Activated CD8-positive, alpha-beta T cell treated with anti-CD3 and anti-CD28 coated beads, Interleukin-2, amount 10 ng/mL, durations not matched to agents 7 days and 5 days (primary cell): ENCODE results near the gene GRIP1. TPM values are rescaled to one million over a fixed set of nuclear protein-coding genes. Genes with fewer than 3 reads are reported as not detected.

Experiments
- ATAC-seq: fragments of 150-1000 bp; cut with Tn5 transposase; one replicate; pipeline ENCODE4 v1.10.0; 2021; ENCODE audit warnings: moderate library complexity
- CTCF ChIA-PET: fragments of 350-600 bp; sonication (Branson Sonifier 250); formaldehyde crosslinking; loops from one replicate; lab custom pipeline; 2021; ENCODE audit warnings: antibody characterized with exemption; lab: Charles Lee
- POLR2A ChIA-PET: fragments of 350-600 bp; sonication (Branson Sonifier 250); formaldehyde crosslinking; loops from one replicate; lab custom pipeline; 2021; ENCODE audit warnings: antibody characterized with exemption; lab: Charles Lee
- DNase-seq: peaks from one replicate; pipeline ENCODE4 v3.0.0-alpha.2; 2020
- H3K27ac Mint-ChIP-seq: one replicate; pipeline ENCODE4 v1.8.0; 2021; ENCODE audit warnings: mild to moderate bottlenecking, mixed read lengths
- H3K27me3 Mint-ChIP-seq: one replicate; pipeline ENCODE4 v1.8.0; 2021; ENCODE audit warnings: low read depth, mixed read lengths
- H3K36me3 Mint-ChIP-seq: one replicate; pipeline ENCODE4 v1.8.0; 2021; ENCODE audit warnings: low read depth, mixed read lengths
- H3K4me1 Mint-ChIP-seq: one replicate; pipeline ENCODE4 v1.8.0; 2021; ENCODE audit warnings: low read depth, mixed read lengths
- H3K4me3 Mint-ChIP-seq: one replicate; pipeline ENCODE4 v1.8.0; 2021; ENCODE audit warnings: mild to moderate bottlenecking, mixed read lengths
- H3K9me3 Mint-ChIP-seq: one replicate; pipeline ENCODE4 v1.8.0; 2022; ENCODE audit warnings: mixed read lengths; ENCODE audit not compliant: insufficient read depth
- total RNA-seq, 2 experiments: library from RNA; stranded (reverse); gene quantifications; one replicate each; pipeline ENCODE4 v1.2.3, GENCODE V29; 2021

The GRIP1 gene
- total RNA-seq, 2 experiments from 2014 or later = 0.29 to 0.55 TPM

GRCh38 chr12:66665435-66665985 is 13.4 kb downstream of the GRIP1 start:
- H3K9me3 Mint-ChIP-seq = no peaks in the 10 kb centered on the region
- peaks cover 13% of the 10 kb centered on the region for H3K27me3 Mint-ChIP-seq
- H3K4me3 Mint-ChIP-seq = no peak overlapping the region
- no peaks in the 10 kb centered on the region for H3K4me1 Mint-ChIP-seq
- ChIA-PET POLR2A (no interaction called here), CTCF (interaction anchor here (0.6 to 0.9 kb wide), 2 partner anchors 1109 to 1676 kb away, joined by 3 read pairs; no protein-coding TSS in a partner anchor)
- no peaks in the 10 kb centered on the region for H3K36me3 Mint-ChIP-seq
- DNase-seq (no peak), ATAC-seq (no peak)
- H3K27ac Mint-ChIP-seq = no peak overlapping the region

GRCh38 chr12:66664076-66664475 is 14.8 kb downstream of the GRIP1 start:
- DNase-seq (no peak), ATAC-seq (no peak)
- Mint-ChIP-seq H3K4me1 (no peaks in the 10 kb centered on the region), H3K27ac (no peak overlapping the region), H3K9me3 (no peaks in the 10 kb centered on the region), H3K4me3 (no peak overlapping the region), H3K27me3 (peaks cover 12% of the 10 kb centered on the region), H3K36me3 (no peaks in the 10 kb centered on the region)
- ChIA-PET CTCF (no interaction called here), POLR2A (interaction anchor here (0.6 to 0.7 kb wide), 2 partner anchors 23 to 75 kb away, joined by 3 to 4 read pairs; no protein-coding TSS in a partner anchor)

GRCh38 chr12:66663611-66664010 is 15.3 kb downstream of the GRIP1 start:
- no peaks in the 10 kb centered on the region for H3K9me3 Mint-ChIP-seq
- ATAC-seq (no peak), DNase-seq (no peak)
- CTCF ChIA-PET = no interaction called here
- H3K4me3 Mint-ChIP-seq = no peak overlapping the region
- H3K27ac Mint-ChIP-seq = no peak overlapping the region
- no peaks in the 10 kb centered on the region for H3K36me3 Mint-ChIP-seq
- no peaks in the 10 kb centered on the region for H3K4me1 Mint-ChIP-seq
- POLR2A ChIA-PET = no interaction called here
- H3K27me3 Mint-ChIP-seq = peaks cover 12% of the 10 kb centered on the region

GRCh38 chr12:66662729-66663128 is 16.1 kb downstream of the GRIP1 start:
- H3K4me3 Mint-ChIP-seq = no peak overlapping the region
- CTCF ChIA-PET = no interaction called here
- POLR2A ChIA-PET = no interaction called here
- DNase-seq (no peak), ATAC-seq (no peak)
- no peaks in the 10 kb centered on the region for H3K36me3 Mint-ChIP-seq
- no peaks in the 10 kb centered on the region for H3K9me3 Mint-ChIP-seq
- H3K27me3 Mint-ChIP-seq = peaks cover 12% of the 10 kb centered on the region
- no peak overlapping the region for H3K27ac Mint-ChIP-seq
- no peaks in the 10 kb centered on the region for H3K4me1 Mint-ChIP-seq

GRCh38 chr12:66662179-66662578 is 16.7 kb downstream of the GRIP1 start:
- ChIA-PET CTCF (no interaction called here), POLR2A (no interaction called here)
- Mint-ChIP-seq H3K4me1 (no peaks in the 10 kb centered on the region), H3K27ac (no peak overlapping the region), H3K27me3 (peaks cover 12% of the 10 kb centered on the region), H3K4me3 (no peak overlapping the region), H3K9me3 (no peaks in the 10 kb centered on the region), H3K36me3 (no peaks in the 10 kb centered on the region)
- no peak for DNase-seq
- ATAC-seq = no peak

GRCh38 chr12:66661357-66661756 is 17.5 kb downstream of the GRIP1 start:
- Mint-ChIP-seq H3K27ac (no peak overlapping the region), H3K27me3 (peaks cover 12% of the 10 kb centered on the region), H3K36me3 (no peaks in the 10 kb centered on the region), H3K4me1 (no peaks in the 10 kb centered on the region), H3K4me3 (no peak overlapping the region), H3K9me3 (no peaks in the 10 kb centered on the region)
- POLR2A ChIA-PET = no interaction called here
- CTCF ChIA-PET = no interaction called here
- DNase-seq (no peak), ATAC-seq (no peak)

GRCh38 chr12:66653796-66654195 is 25.1 kb downstream of the GRIP1 start:
- CTCF ChIA-PET = no interaction called here
- Mint-ChIP-seq H3K36me3 (no peaks in the 10 kb centered on the region), H3K27me3 (peaks cover 4% of the 10 kb centered on the region), H3K27ac (no peak overlapping the region), H3K4me3 (no peak overlapping the region), H3K4me1 (no peaks in the 10 kb centered on the region), H3K9me3 (no peaks in the 10 kb centered on the region)
- DNase-seq (no peak), ATAC-seq (no peak)
- POLR2A ChIA-PET = no interaction called here

GRCh38 chr12:66648033-66648735 is 30.7 kb downstream of the GRIP1 start:
- no peak overlapping the region for H3K27ac Mint-ChIP-seq
- H3K4me3 Mint-ChIP-seq = no peak overlapping the region
- H3K36me3 Mint-ChIP-seq = no peaks in the 10 kb centered on the region
- CTCF ChIA-PET = no interaction called here
- ATAC-seq (no peak), DNase-seq (no peak)
- peaks cover 6% of the 10 kb centered on the region for H3K27me3 Mint-ChIP-seq
- POLR2A ChIA-PET = no interaction called here
- no peaks in the 10 kb centered on the region for H3K4me1 Mint-ChIP-seq
- no peaks in the 10 kb centered on the region for H3K9me3 Mint-ChIP-seq

GRCh38 chr12:66647034-66647691 is 31.7 kb downstream of the GRIP1 start:
- peaks cover 5% of the 10 kb centered on the region for H3K27me3 Mint-ChIP-seq
- H3K4me1 Mint-ChIP-seq = no peaks in the 10 kb centered on the region
- CTCF ChIA-PET = no interaction called here
- H3K9me3 Mint-ChIP-seq = no peaks in the 10 kb centered on the region
- H3K27ac Mint-ChIP-seq = no peak overlapping the region
- H3K4me3 Mint-ChIP-seq = no peak overlapping the region
- POLR2A ChIA-PET = no interaction called here
- DNase-seq = no peak
- ATAC-seq = no peak
- no peaks in the 10 kb centered on the region for H3K36me3 Mint-ChIP-seq

- Mint-ChIP-seq H3K9me3 (no peaks in the 10 kb centered on the region), H3K27ac (no peak overlapping the region), H3K4me3 (no peak overlapping the region), H3K27me3 (peaks cover 11% of the 10 kb centered on the region), H3K36me3 (no peaks in the 10 kb centered on the region), H3K4me1 (no peaks in the 10 kb centered on the region)
- ChIA-PET CTCF (no interaction called here), POLR2A (no interaction called here)
- no peak for ATAC-seq
- DNase-seq = no peak
Observed at GRCh38 chr12:66644151-66644550, 34.7 kb downstream of the GRIP1 start.

- H3K36me3 Mint-ChIP-seq = no peaks in the 10 kb centered on the region
- no peaks in the 10 kb centered on the region for H3K4me1 Mint-ChIP-seq
- ATAC-seq (no peak), DNase-seq (no peak)
- POLR2A ChIA-PET = no interaction called here
- H3K9me3 Mint-ChIP-seq = no peaks in the 10 kb centered on the region
- CTCF ChIA-PET = no interaction called here
- H3K27me3 Mint-ChIP-seq = peaks cover 8% of the 10 kb centered on the region
- H3K27ac Mint-ChIP-seq = no peak overlapping the region
- no peak overlapping the region for H3K4me3 Mint-ChIP-seq
Observed at GRCh38 chr12:66640691-66641460, 38.0 kb downstream of the GRIP1 start.

GRCh38 chr12:66638666-66639065 is 40.2 kb downstream of the GRIP1 start:
- H3K4me3 Mint-ChIP-seq = no peak overlapping the region
- DNase-seq (no peak), ATAC-seq (no peak)
- no peaks in the 10 kb centered on the region for H3K36me3 Mint-ChIP-seq
- H3K4me1 Mint-ChIP-seq = no peaks in the 10 kb centered on the region
- peaks cover 8% of the 10 kb centered on the region for H3K27me3 Mint-ChIP-seq
- ChIA-PET CTCF (no interaction called here), POLR2A (no interaction called here)
- H3K27ac Mint-ChIP-seq = no peak overlapping the region
- no peaks in the 10 kb centered on the region for H3K9me3 Mint-ChIP-seq
